ENCODE measurements around the gene RASL10A.

GRCh38 chr22:29342177-29342576, 26.7 kb upstream of the RASL10A start:
- TF ChIP-seq PATZ1 (CRISPR knock-in tag; IDR thresholded peaks at IDR 0.05; ENCODE audit: borderline replicate concordance) (no peak), TCF4 (CRISPR knock-in tag; IDR thresholded peaks at IDR 0.05; ENCODE audit: borderline replicate concordance) (no peak), ZC3H10 (CRISPR knock-in tag; IDR thresholded peaks at IDR 0.05) (no peak)
